ENCODE measurements around the gene PAQR6. TPM values are rescaled to one million over a fixed set of nuclear protein-coding genes. Genes with fewer than 3 reads are reported as not detected.
A peak's percentile ranks its signal among the peaks of the same experiment; 100 is the strongest.

PAQR6 gene
- total and polyA plus RNA-seq, 10 of the 15 experiments (the other 5 are each of a cell fraction or from before 2014, with no cell fraction given), result 0.42 to 4.5 (median 1.3) TPM

DNA sequence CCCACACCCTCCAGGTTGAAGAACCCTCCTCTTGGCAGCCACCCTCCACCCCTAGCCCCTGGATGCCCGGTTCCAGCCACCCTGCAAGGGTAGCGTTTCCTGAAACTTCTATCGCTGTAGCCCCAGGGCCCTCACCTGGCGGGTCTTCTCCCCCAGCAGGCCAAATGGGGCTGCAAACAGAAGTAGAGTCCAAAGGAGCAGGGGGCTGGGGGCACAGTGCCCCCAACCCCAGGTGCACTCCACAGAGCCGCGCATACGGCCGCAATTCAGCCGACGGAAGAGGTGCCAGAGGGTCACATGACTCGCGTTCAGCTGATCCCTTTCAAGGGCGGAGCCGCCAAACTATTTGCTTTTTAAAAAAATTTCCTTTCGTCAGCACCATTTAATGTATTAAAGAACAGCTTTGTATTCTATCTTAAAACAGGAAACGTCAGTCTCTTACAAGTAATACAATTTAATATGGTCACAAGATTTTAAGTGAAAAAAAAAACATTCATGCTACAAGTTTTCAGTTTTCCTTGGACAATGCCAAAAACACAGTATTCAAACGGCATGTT is 47.6 kb upstream of the PAQR6 start, which contains the start of gene GLMP (continued):
- TF ChIP-seq NKRF (conservative IDR thresholded peaks at IDR 0.05) (peak; percentile 95), RAD51 (IDR thresholded peaks at IDR 0.05) (peak; percentile 99), E2F4 (IDR thresholded peaks at IDR 0.05; ENCODE audit: low read depth, low read length) (peak; percentile 88), POLR2AphosphoS5 (IDR thresholded peaks at IDR 0.05; ENCODE audit: low read length) (peak; percentile 70), FOS (IDR thresholded peaks at IDR 0.05; ENCODE audit: borderline replicate concordance, extremely low read depth, insufficient read length) (peak; percentile 15), SIN3A (IDR thresholded peaks at IDR 0.05; ENCODE audit: low read depth, low read length) (peak; percentile 96), MEF2A (IDR thresholded peaks at IDR 0.05; ENCODE audit: insufficient read depth, low read depth, low read length) (no peak), LARP7 (IDR thresholded peaks at IDR 0.05) (0 out of 2 replicates have a peak, but pooled peaks have one; percentile 43), IKZF1 (conservative IDR thresholded peaks at IDR 0.05) (0 out of 2 replicates have a peak, but pooled peaks have one; percentile 41), POLR2AphosphoS2 (IDR thresholded peaks at IDR 0.05; ENCODE audit: low read depth, low read length) (0 out of 2 replicates have a peak, but pooled peaks have one; percentile 65), CEBPZ (IDR thresholded peaks at IDR 0.05; ENCODE audit: low read depth, low read length) (no peak), MTA3 (IDR thresholded peaks at IDR 0.05; ENCODE audit: borderline replicate concordance, low read length) (no peak), ZNF207 (IDR thresholded peaks at IDR 0.05; ENCODE audit: borderline replicate concordance) (no peak), POLR2A (IDR thresholded peaks at IDR 0.05; ENCODE audit: low read depth, low read length) (peak; percentile 65), ZNF384 (IDR thresholded peaks at IDR 0.05; ENCODE audit: borderline replicate concordance, low read depth, low read length) (peak; percentile 66), MTA2 (IDR thresholded peaks at IDR 0.05; ENCODE audit: low read depth) (0 out of 2 replicates have a peak, but pooled peaks have one; percentile 19), TAF1 (IDR thresholded peaks at IDR 0.05; ENCODE audit: borderline replicate concordance, low read depth, low read length) (peak; percentile 20; the same call in 1 of the 2 replicates), USF1 (IDR thresholded peaks at IDR 0.05; ENCODE audit: borderline replicate concordance, extremely low read length, insufficient read depth, low read depth, low read length) (peak; percentile 88)
- TF ChIP-seq, protein P1, sequence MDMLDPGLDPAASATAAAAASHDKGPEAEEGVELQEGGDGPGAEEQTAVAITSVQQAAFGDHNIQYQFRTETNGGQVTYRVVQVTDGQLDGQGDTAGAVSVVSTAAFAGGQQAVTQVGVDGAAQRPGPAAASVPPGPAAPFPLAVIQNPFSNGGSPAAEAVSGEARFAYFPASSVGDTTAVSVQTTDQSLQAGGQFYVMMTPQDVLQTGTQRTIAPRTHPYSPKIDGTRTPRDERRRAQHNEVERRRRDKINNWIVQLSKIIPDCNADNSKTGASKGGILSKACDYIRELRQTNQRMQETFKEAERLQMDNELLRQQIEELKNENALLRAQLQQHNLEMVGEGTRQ (IDR thresholded peaks at IDR 0.05; ENCODE audit: borderline replicate concordance, low read depth, low read length), result peak; percentile 93
- TF ChIP-seq, protein P2, sequence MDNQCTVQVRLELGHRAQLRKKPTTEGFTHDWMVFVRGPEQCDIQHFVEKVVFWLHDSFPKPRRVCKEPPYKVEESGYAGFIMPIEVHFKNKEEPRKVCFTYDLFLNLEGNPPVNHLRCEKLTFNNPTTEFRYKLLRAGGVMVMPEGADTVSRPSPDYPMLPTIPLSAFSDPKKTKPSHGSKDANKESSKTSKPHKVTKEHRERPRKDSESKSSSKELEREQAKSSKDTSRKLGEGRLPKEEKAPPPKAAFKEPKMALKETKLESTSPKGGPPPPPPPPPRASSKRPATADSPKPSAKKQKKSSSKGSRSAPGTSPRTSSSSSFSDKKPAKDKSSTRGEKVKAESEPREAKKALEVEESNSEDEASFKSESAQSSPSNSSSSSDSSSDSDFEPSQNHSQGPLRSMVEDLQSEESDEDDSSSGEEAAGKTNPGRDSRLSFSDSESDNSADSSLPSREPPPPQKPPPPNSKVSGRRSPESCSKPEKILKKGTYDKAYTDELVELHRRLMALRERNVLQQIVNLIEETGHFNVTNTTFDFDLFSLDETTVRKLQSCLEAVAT (IDR thresholded peaks at IDR 0.05), result 0 out of 2 replicates have a peak, but pooled peaks have one; percentile 17

All from GM12878 (cell line).